T-cell (primary cell): ENCODE measurements around the gene MICAL3. TPM values are rescaled to one million over a fixed set of nuclear protein-coding genes. Genes with fewer than 3 reads are reported as not detected.
"Not testable (repeated sequence)": the region's sequence is repeated elsewhere in the genome, so short reads cannot be mapped to it uniquely, and the experiment has no call there.

Experiments
- ATAC-seq, 4 experiments: fragments of 200-7000 bp in 3 of 4; fragments of 150-1000 bp in 1 of 4; cut with Tn5 transposase; replicated peaks in 1 of 4; 1 replicate in 3 of 4; 2 replicates in 1 of 4; pipeline ENCODE4 v1.10.0; 2021; ENCODE audit warnings: moderate library complexity in 3 of 4, mild to moderate bottlenecking in 2 of 4, moderate number of reproducible peaks in 1 of 4
- CTCF ChIA-PET, 2 donors: fragments of 300-600 bp; sonication (Branson Sonifier 250); formaldehyde crosslinking; loops; one replicate each; lab custom pipeline; 2022; ENCODE audit warnings: antibody characterized with exemption in 2 of 2; lab: Charles Lee
- POLR2A ChIA-PET, 2 donors: fragments of 300-600 bp; sonication (Branson Sonifier 250); formaldehyde crosslinking; loops; one replicate each; lab custom pipeline; 2022; ENCODE audit warnings: antibody characterized with exemption in 2 of 2; lab: Charles Lee
- DNase-seq, 35 experiments: peaks; one replicate each; pipeline versions ENCODE4 v3.0.0 to v3.0.0-alpha.2; 2013 to 2023
- H3K27ac ChIP-seq: one replicate; pipeline ENCODE4 v1.5.1; 2013; ENCODE audit warnings: low read length
- H3K27me3 ChIP-seq, 2 experiments: replicated peaks in 1 of 2; 1 replicate in 1 of 2; 2 replicates in 1 of 2; pipeline versions ENCODE4 v1.6.1 to v1.7.0; 2013; ENCODE audit warnings: low read length in 1 of 2, mixed read lengths in 1 of 2; ENCODE audit not compliant: control insufficient read depth in 2 of 2, insufficient read depth in 2 of 2; ENCODE audit errors: extremely low read depth in 1 of 2
- H3K36me3 ChIP-seq, 2 donors: 1 replicate in 1 of 2; 2 replicates in 1 of 2; pipeline versions ENCODE4 v1.6.1 to v1.7.0; 2013; ENCODE audit warnings: low read length in 1 of 2; ENCODE audit not compliant: control insufficient read depth in 2 of 2, insufficient read depth in 1 of 2; ENCODE audit errors: extremely low read depth in 1 of 2
- H3K4me1 ChIP-seq, 2 experiments: 1 replicate in 1 of 2; 2 replicates in 1 of 2; pipeline versions ENCODE4 v1.6.1 to v1.7.0; 2013; ENCODE audit warnings: low read length in 2 of 2, mixed read lengths in 1 of 2; ENCODE audit not compliant: insufficient read depth in 2 of 2, control insufficient read depth in 1 of 2; ENCODE audit errors: extremely low read depth in 1 of 2
- H3K4me3 ChIP-seq, 2 donors: 1 replicate in 1 of 2; 2 replicates in 1 of 2; pipeline versions ENCODE4 v1.5.1 to v1.7.0; 2013; ENCODE audit warnings: mild to moderate bottlenecking in 2 of 2, low read length in 1 of 2, moderate library complexity in 1 of 2; ENCODE audit not compliant: control insufficient read depth in 1 of 2; ENCODE audit errors: extremely low read depth in 1 of 2
- H3K9me3 ChIP-seq: 2 replicates; pipeline ENCODE4 v1.7.0; 2013
- H3K27ac Mint-ChIP-seq, 2 donors: one replicate each; pipeline ENCODE4 v1.8.0; 2020 to 2021; ENCODE audit warnings: mild to moderate bottlenecking in 2 of 2, mixed read lengths in 2 of 2
- H3K27me3 Mint-ChIP-seq, 2 donors: one replicate each; pipeline ENCODE4 v1.8.0; 2021 to 2022; ENCODE audit warnings: mixed read lengths in 2 of 2
- H3K36me3 Mint-ChIP-seq: one replicate; pipeline ENCODE4 v1.8.0; 2021; ENCODE audit warnings: mixed read lengths
- H3K4me1 Mint-ChIP-seq, 3 donors: one replicate each; pipeline ENCODE4 v1.8.0; 2020 to 2022; ENCODE audit warnings: mixed read lengths in 3 of 3, mild to moderate bottlenecking in 1 of 3
- H3K4me3 Mint-ChIP-seq, 3 donors: one replicate each; pipeline ENCODE4 v1.8.0; 2020 to 2022; ENCODE audit warnings: mild to moderate bottlenecking in 3 of 3, mixed read lengths in 3 of 3, moderate library complexity in 3 of 3
- H3K9me3 Mint-ChIP-seq, 3 donors: one replicate each; pipeline ENCODE4 v1.8.0; 2020 to 2022; ENCODE audit warnings: mixed read lengths in 3 of 3
- WGBS: methylation state at CpG from one replicate; pipeline ENCODE4 v1.1.5; 2013; ENCODE audit warnings: missing lambda C conversion rate; ENCODE audit not compliant: insufficient coverage; 5-methylcytosine and 5-hydroxymethylcytosine counted together
- total RNA-seq, 35 experiments: library from RNA in 6 of 35; stranded (reverse) in 6 of 35; fragments of 120-200 nt in 1 of 35; gene quantifications; one replicate each; pipeline versions ENCODE4 v1.2.1 to v1.2.4 and lab custom pipeline; 2013 to 2026

Gene MICAL3
- total RNA-seq, 5 donors from 2014 or later (not counting 1 experiment from before 2014, with no cell fraction given): 19.1 to 37.5 (median 22.3) TPM

- peaks cover 0 to 22% of the 10 kb centered on the region in 2 donors for H3K36me3 ChIP-seq
- no peak overlapping the region for H3K4me3 Mint-ChIP-seq
- no peaks in the 10 kb centered on the region for H3K4me1 Mint-ChIP-seq
- ChIA-PET CTCF (no interaction called here), POLR2A (no interaction called here)
- H3K36me3 Mint-ChIP-seq: peaks cover 46% of the 10 kb centered on the region
- H3K4me1 ChIP-seq: no peaks in the 10 kb centered on the region
- H3K9me3 ChIP-seq: no peaks in the 10 kb centered on the region
- H3K9me3 Mint-ChIP-seq: no peaks in the 10 kb centered on the region
- no peaks in the 10 kb centered on the region for H3K27me3 ChIP-seq
- no peak overlapping the region for H3K27ac Mint-ChIP-seq
- H3K4me3 ChIP-seq: no peak overlapping the region
- H3K27me3 Mint-ChIP-seq: no peaks in the 10 kb centered on the region
- H3K27ac ChIP-seq: no peak overlapping the region
- 94% methylated on average over 8 of the region's 10 CpGs for WGBS
- ATAC-seq: no peak
- DNase-seq: no peak
These were observed 143.9 kb downstream of the MICAL3 start for GRCh38 chr22:17880468-17880867.

- no peak overlapping the region for H3K27ac ChIP-seq
- H3K27me3 Mint-ChIP-seq: no peaks in the 10 kb centered on the region
- H3K27me3 ChIP-seq: no peaks in the 10 kb centered on the region
- no peaks in the 10 kb centered on the region for H3K9me3 Mint-ChIP-seq
- H3K4me1 Mint-ChIP-seq: no peaks in the 10 kb centered on the region
- no peaks in the 10 kb centered on the region for H3K4me1 ChIP-seq
- ATAC-seq (no peak), DNase-seq (no peak)
- peaks cover 0 to 17% of the 10 kb centered on the region in 2 donors for H3K36me3 ChIP-seq
- ChIA-PET CTCF (no interaction called here), POLR2A (no interaction called here)
- H3K4me3 ChIP-seq: no peak overlapping the region
- peaks cover 42% of the 10 kb centered on the region for H3K36me3 Mint-ChIP-seq
- 95% methylated on average over 17 of the region's 17 CpGs for WGBS
- no peaks in the 10 kb centered on the region for H3K9me3 ChIP-seq
- no peak overlapping the region for H3K27ac Mint-ChIP-seq
- H3K4me3 Mint-ChIP-seq: no peak overlapping the region
These were observed 144.3 kb downstream of the MICAL3 start for GRCh38 chr22:17880020-17880419.

- ATAC-seq (no peak), DNase-seq (no peak)
- H3K9me3 Mint-ChIP-seq: no peaks in the 10 kb centered on the region
- CTCF ChIA-PET: no interaction called here
- no peaks in the 10 kb centered on the region for H3K4me1 Mint-ChIP-seq
- POLR2A ChIA-PET: no interaction called here
- no peak overlapping the region for H3K4me3 Mint-ChIP-seq
- Histone ChIP-seq H3K36me3 (peaks cover 0 to 17% of the 10 kb centered on the region in 2 donors), H3K27me3 (no peaks in the 10 kb centered on the region), H3K4me3 (no peak overlapping the region), H3K27ac (no peak overlapping the region), H3K4me1 (no peaks in the 10 kb centered on the region), H3K9me3 (no peaks in the 10 kb centered on the region)
- no peak overlapping the region for H3K27ac Mint-ChIP-seq
- peaks cover 42% of the 10 kb centered on the region for H3K36me3 Mint-ChIP-seq
- 93% methylated on average over 6 of the region's 7 CpGs for WGBS
- H3K27me3 Mint-ChIP-seq: no peaks in the 10 kb centered on the region
These were observed 145.4 kb downstream of the MICAL3 start for GRCh38 chr22:17878941-17879340.

- Histone ChIP-seq H3K4me1 (no peaks in the 10 kb centered on the region), H3K27me3 (no peaks in the 10 kb centered on the region), H3K4me3 (no peak overlapping the region), H3K27ac (no peak overlapping the region), H3K9me3 (no peaks in the 10 kb centered on the region), H3K36me3 (peaks cover 0 to 17% of the 10 kb centered on the region in 2 donors)
- ChIA-PET CTCF (no interaction called here), POLR2A (no interaction called here)
- Mint-ChIP-seq H3K9me3 (no peaks in the 10 kb centered on the region), H3K27ac (no peak overlapping the region), H3K4me1 (no peaks in the 10 kb centered on the region), H3K27me3 (no peaks in the 10 kb centered on the region), H3K4me3 (no peak overlapping the region), H3K36me3 (peaks cover 42% of the 10 kb centered on the region)
- no peak for ATAC-seq
- no peak for DNase-seq
- 80% methylated on average over 4 of the region's 10 CpGs for WGBS
These were observed 146.1 kb downstream of the MICAL3 start for GRCh38 chr22:17878186-17878694.

- H3K27me3 Mint-ChIP-seq, H3K27me3 ChIP-seq, POLR2A ChIA-PET, H3K4me1 ChIP-seq, H3K27ac Mint-ChIP-seq, H3K9me3 ChIP-seq, CTCF ChIA-PET, DNase-seq, H3K4me3 ChIP-seq, ATAC-seq, H3K4me3 Mint-ChIP-seq, H3K4me1 Mint-ChIP-seq, H3K27ac ChIP-seq, H3K9me3 Mint-ChIP-seq: not testable (repeated sequence)
- H3K36me3 ChIP-seq: peaks cover 0 to 18% of the 10 kb centered on the region in 2 donors
- peaks cover 44% of the 10 kb centered on the region for H3K36me3 Mint-ChIP-seq
These were observed 147.2 kb downstream of the MICAL3 start for GRCh38 chr22:17876878-17877855.

- Histone ChIP-seq H3K4me1 (no peaks in the 10 kb centered on the region), H3K9me3 (no peaks in the 10 kb centered on the region), H3K4me3 (no peak overlapping the region), H3K27ac (no peak overlapping the region), H3K27me3 (no peaks in the 10 kb centered on the region), H3K36me3 (peaks cover 0 to 23% of the 10 kb centered on the region in 2 donors)
- WGBS: 74% methylated on average over 4 of the region's 4 CpGs
- ATAC-seq (no peak), DNase-seq (no peak)
- Mint-ChIP-seq H3K27ac (no peak overlapping the region), H3K4me3 (no peak overlapping the region), H3K36me3 (peaks cover 48% of the 10 kb centered on the region), H3K9me3 (no peaks in the 10 kb centered on the region), H3K4me1 (no peaks in the 10 kb centered on the region), H3K27me3 (no peaks in the 10 kb centered on the region)
- ChIA-PET CTCF (no interaction called here), POLR2A (no interaction called here)
These were observed 148.0 kb downstream of the MICAL3 start for GRCh38 chr22:17876306-17876831.
